ENCODE results near the gene LECT2. TPM values are rescaled to one million over a fixed set of nuclear protein-coding genes. Genes with fewer than 3 reads are reported as not detected.

LECT2 gene
- total RNA-seq, 1 experiment from 2014 or later, result not detected

DNA sequence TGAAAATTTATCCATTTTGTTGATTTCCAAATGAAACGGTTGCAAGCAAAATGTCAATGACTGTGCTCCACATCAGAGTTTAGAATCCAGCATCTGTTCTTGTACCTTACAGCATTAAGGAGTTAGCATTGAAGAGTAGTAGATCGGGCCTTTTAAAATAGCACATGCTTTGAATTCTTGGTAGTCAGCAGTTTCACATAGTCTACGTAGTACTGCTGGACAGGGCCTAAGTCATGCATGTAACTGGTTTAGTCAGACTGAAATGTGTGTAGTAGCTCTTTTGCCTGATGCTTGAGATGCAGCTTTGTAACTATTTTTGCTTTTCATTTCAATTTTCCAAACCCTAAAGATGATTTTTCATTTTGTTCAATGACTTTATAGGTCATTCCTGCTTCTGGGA, 19.8 kb downstream of the LECT2 start:
- POLR2A ChIA-PET, result no interaction called here
- no peak for DNase-seq (ENCODE audit: low read depth, low spot score)
- H3K9me3 ChIP-seq (ENCODE audit: control insufficient read depth in 1 of 2, insufficient read depth in 1 of 2, low read depth in 1 of 2, low read length in 2 of 2), result no peaks in the 10 kb centered on the region
- ATAC-seq, result no peak
- H3K27me3 ChIP-seq (ENCODE audit: insufficient read depth, low read length), result peaks cover 61% of the 10 kb centered on the region
- H3K4me3 ChIP-seq (replicated peaks in 1 of 2; ENCODE audit: low read depth in 1 of 2, low read length in 2 of 2), result no peak overlapping the region
- H2AFZ ChIP-seq (ENCODE audit: low read depth, low read length, poor library complexity, severe bottlenecking), result no peak overlapping the region
- RAD21 ChIA-PET (ENCODE audit: low non-redundant PET in 1 of 2, low total read pairs in 2 of 2, uncharacterized antibody in 2 of 2, unreplicated experiment in 2 of 2), result no interaction called here
- H3K27ac ChIP-seq (ENCODE audit: low read depth, low read length), result no peak overlapping the region
- CTCF ChIA-PET, result no interaction called here
- H4K20me1 ChIP-seq (ENCODE audit: insufficient read depth), result no peaks in the 10 kb centered on the region
- H3K4me2 ChIP-seq (ENCODE audit: low read length), result no peak overlapping the region
- TF ChIP-seq, protein P1, sequence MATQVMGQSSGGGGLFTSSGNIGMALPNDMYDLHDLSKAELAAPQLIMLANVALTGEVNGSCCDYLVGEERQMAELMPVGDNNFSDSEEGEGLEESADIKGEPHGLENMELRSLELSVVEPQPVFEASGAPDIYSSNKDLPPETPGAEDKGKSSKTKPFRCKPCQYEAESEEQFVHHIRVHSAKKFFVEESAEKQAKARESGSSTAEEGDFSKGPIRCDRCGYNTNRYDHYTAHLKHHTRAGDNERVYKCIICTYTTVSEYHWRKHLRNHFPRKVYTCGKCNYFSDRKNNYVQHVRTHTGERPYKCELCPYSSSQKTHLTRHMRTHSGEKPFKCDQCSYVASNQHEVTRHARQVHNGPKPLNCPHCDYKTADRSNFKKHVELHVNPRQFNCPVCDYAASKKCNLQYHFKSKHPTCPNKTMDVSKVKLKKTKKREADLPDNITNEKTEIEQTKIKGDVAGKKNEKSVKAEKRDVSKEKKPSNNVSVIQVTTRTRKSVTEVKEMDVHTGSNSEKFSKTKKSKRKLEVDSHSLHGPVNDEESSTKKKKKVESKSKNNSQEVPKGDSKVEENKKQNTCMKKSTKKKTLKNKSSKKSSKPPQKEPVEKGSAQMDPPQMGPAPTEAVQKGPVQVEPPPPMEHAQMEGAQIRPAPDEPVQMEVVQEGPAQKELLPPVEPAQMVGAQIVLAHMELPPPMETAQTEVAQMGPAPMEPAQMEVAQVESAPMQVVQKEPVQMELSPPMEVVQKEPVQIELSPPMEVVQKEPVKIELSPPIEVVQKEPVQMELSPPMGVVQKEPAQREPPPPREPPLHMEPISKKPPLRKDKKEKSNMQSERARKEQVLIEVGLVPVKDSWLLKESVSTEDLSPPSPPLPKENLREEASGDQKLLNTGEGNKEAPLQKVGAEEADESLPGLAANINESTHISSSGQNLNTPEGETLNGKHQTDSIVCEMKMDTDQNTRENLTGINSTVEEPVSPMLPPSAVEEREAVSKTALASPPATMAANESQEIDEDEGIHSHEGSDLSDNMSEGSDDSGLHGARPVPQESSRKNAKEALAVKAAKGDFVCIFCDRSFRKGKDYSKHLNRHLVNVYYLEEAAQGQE (IDR thresholded peaks at IDR 0.05; ENCODE audit: low read depth), result 0 out of 2 replicates have a peak, but pooled peaks have one; percentile 2
- TF ChIP-seq SIN3A (IDR thresholded peaks at IDR 0.05; ENCODE audit: low read depth), result no peak
- H3K9me2 ChIP-seq (ENCODE audit: insufficient read depth), result no peaks in the 10 kb centered on the region
- no peaks in the 10 kb centered on the region for H3K36me3 ChIP-seq (ENCODE audit: control insufficient read depth in 1 of 2, insufficient read depth in 2 of 2, low read length in 2 of 2)
- intact Hi-C loops (cut with micrococcal nuclease), result loop anchor here (5.0 kb wide), 1 partner anchor 33 kb away; no protein-coding TSS in a partner anchor
- BruUV-seq (replicated peaks), result no TSS peak
- no peak overlapping the region for H3K9ac ChIP-seq (ENCODE audit: low read length)
- no peaks in the 10 kb centered on the region for H3K4me1 ChIP-seq (ENCODE audit: control insufficient read depth in 1 of 2, insufficient read depth in 2 of 2, low read length in 2 of 2)
- no peaks in the 10 kb centered on the region for H3K79me2 ChIP-seq (ENCODE audit: insufficient read depth, low read length)

DNA sequence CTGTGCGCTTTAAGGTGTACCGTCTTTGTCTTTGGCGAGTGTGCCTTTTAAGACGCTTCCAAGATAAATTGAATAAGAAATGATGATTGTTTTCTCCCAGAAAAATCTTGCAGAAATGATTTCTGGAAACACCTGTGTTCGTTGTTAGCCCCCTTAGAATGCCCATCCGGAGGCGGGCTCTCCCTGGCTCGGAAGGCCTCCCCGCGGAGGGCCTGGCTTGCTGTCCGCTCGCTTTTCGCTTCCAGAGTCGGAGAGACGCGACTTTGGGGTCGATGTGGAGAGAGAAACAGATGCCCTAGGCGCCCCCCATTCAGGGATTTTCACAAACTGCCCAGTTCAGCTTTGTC, 23.9 kb downstream of the LECT2 start:
- H3K27ac ChIP-seq (ENCODE audit: low read depth, low read length), result no peak overlapping the region
- H3K4me1 ChIP-seq (ENCODE audit: control insufficient read depth in 1 of 2, insufficient read depth in 2 of 2, low read length in 2 of 2), result no peaks in the 10 kb centered on the region
- no peak for TF ChIP-seq POLR2A (IDR thresholded peaks at IDR 0.05; ENCODE audit: borderline replicate concordance, extremely low read depth, insufficient read depth, insufficient read length)
- TF ChIP-seq, protein P2, sequence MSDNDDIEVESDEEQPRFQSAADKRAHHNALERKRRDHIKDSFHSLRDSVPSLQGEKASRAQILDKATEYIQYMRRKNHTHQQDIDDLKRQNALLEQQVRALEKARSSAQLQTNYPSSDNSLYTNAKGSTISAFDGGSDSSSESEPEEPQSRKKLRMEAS (IDR thresholded peaks at IDR 0.05), result no peak
- TF ChIP-seq, protein P3, sequence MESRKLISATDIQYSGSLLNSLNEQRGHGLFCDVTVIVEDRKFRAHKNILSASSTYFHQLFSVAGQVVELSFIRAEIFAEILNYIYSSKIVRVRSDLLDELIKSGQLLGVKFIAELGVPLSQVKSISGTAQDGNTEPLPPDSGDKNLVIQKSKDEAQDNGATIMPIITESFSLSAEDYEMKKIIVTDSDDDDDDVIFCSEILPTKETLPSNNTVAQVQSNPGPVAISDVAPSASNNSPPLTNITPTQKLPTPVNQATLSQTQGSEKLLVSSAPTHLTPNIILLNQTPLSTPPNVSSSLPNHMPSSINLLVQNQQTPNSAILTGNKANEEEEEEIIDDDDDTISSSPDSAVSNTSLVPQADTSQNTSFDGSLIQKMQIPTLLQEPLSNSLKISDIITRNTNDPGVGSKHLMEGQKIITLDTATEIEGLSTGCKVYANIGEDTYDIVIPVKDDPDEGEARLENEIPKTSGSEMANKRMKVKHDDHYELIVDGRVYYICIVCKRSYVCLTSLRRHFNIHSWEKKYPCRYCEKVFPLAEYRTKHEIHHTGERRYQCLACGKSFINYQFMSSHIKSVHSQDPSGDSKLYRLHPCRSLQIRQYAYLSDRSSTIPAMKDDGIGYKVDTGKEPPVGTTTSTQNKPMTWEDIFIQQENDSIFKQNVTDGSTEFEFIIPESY (IDR thresholded peaks at IDR 0.05; ENCODE audit: extremely low read depth, insufficient replicate concordance, low read length), result no peak
- TF ChIP-seq SIN3A (IDR thresholded peaks at IDR 0.05; ENCODE audit: low read depth), result no peak
- no peak for TF ChIP-seq SRF (IDR thresholded peaks at IDR 0.05; ENCODE audit: low read depth)
- TF ChIP-seq ZNF274 (IDR thresholded peaks at IDR 0.05; ENCODE audit: low read depth, low read length), result no peak
- no peak for TF ChIP-seq POLR2AphosphoS5 (IDR thresholded peaks at IDR 0.05; ENCODE audit: low read depth, low read length)
- TF ChIP-seq EZH2phosphoT487 (IDR thresholded peaks at IDR 0.05; ENCODE audit: borderline replicate concordance), result no peak
- TF ChIP-seq CBX3 (IDR thresholded peaks at IDR 0.05; ENCODE audit: low read depth), result no peak
- no peak for TF ChIP-seq ZFX (IDR thresholded peaks at IDR 0.05)
- no peak for TF ChIP-seq EZH2 (IDR thresholded peaks at IDR 0.05)
- TF ChIP-seq RAD21 (IDR thresholded peaks at IDR 0.05; ENCODE audit: low read depth), result no peak
- no peak for TF ChIP-seq EGR1 (IDR thresholded peaks at IDR 0.05; ENCODE audit: low read depth)
- no peak for TF ChIP-seq CEBPB (IDR thresholded peaks at IDR 0.05; ENCODE audit: low read depth)
- H3K9me2 ChIP-seq (ENCODE audit: insufficient read depth), result no peaks in the 10 kb centered on the region
- H3K27me3 ChIP-seq (ENCODE audit: insufficient read depth, low read length), result peaks cover 48% of the 10 kb centered on the region
- ChIA-PET POLR2A (no interaction called here), CTCF (no interaction called here), RAD21 (ENCODE audit: low non-redundant PET in 1 of 2, low total read pairs in 2 of 2, uncharacterized antibody in 2 of 2, unreplicated experiment in 2 of 2) (no interaction called here)
- intact Hi-C loops (cut with micrococcal nuclease), result no loop called here
- H3K4me3 ChIP-seq (replicated peaks in 1 of 2; ENCODE audit: low read depth in 1 of 2, low read length in 2 of 2), result no peak overlapping the region
- ATAC-seq (no peak), DNase-seq (ENCODE audit: low read depth, low spot score) (no peak)
- H4K20me1 ChIP-seq (ENCODE audit: insufficient read depth), result no peaks in the 10 kb centered on the region
- H3K4me2 ChIP-seq (ENCODE audit: low read length), result no peak overlapping the region
- no TSS peak for BruUV-seq (replicated peaks)
- no peak overlapping the region for H2AFZ ChIP-seq (ENCODE audit: low read depth, low read length, poor library complexity, severe bottlenecking)
- no peaks in the 10 kb centered on the region for H3K36me3 ChIP-seq (ENCODE audit: control insufficient read depth in 1 of 2, insufficient read depth in 2 of 2, low read length in 2 of 2)
- H3K9me3 ChIP-seq (ENCODE audit: control insufficient read depth in 1 of 2, insufficient read depth in 1 of 2, low read depth in 1 of 2, low read length in 2 of 2), result no peaks in the 10 kb centered on the region
- no peak overlapping the region for H3K9ac ChIP-seq (ENCODE audit: low read length)
- no peaks in the 10 kb centered on the region for H3K79me2 ChIP-seq (ENCODE audit: insufficient read depth, low read length)

Data from HCT116 (cell line).